NOMO-1 treated with DMSO at 0.1 percent for 48 hours (cell line): ENCODE data around the gene TMCC1.
"Not testable (repeated sequence)": the region's sequence is repeated elsewhere in the genome, so short reads cannot be mapped to it uniquely, and the experiment has no call there.

Experiments
- DNase-seq: peaks from one replicate; lab custom pipeline; 2025; ENCODE audit not compliant: unreplicated experiment; lab: John Stamatoyannopoulos, UW

Gene TMCC1

DNA sequence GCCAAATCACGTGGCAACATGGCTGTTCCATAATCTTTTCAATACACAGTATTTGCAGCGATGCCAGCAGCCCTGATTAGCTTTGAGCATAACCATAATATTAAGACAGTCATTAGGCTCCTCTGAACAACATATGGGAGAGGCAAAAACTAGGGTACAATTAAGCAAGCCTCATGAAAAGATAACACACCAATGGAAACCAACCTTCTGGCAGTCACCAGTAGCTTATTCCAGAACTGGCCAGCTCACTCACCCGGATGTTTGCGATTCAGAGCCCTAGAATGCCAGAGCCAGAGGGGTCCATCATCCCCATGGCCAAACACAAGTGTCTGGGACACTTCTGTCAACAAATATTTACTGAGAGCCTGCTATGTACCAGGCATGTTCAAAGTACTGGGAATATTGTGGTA, 238.2 kb downstream of the TMCC1 start:
- no peak for DNase-seq

DNA sequence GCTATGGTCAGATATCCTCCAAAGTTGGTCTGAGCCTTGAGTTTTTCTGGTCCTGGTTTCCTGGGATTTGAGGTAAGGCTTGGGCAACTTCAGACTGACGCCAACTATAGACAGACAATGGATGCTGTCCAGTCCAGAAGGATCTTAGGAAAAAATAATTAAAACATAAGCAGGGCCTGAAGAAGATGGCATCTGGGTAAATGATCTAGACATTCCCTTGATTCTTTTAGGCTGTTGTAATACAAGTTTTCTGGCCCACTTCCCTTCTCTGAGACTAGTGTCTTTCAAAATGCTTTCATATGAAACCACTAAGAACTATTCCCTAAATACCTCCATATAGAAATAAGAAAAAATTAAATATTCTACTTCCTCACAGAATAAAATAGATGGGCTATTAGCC, 239.4 kb downstream of the TMCC1 start:
- no peak for DNase-seq

DNA sequence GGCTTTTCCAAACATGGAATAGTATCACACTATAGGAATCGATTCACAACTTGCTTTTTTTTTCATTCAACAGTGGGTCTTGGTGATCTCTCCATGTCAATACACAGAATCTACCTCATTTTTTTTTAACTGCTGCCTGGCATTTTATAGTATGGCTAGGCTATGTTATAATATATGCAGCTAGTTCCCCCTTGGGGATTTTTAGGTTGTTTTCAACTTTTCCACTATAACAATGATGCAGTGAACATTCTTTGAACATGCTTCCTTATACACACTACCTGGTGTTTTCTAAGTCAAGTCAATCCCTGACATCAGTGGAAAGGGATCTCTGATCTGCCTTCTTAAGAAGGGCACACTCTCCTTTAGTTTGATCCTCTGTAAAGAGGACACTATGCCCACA, 240.5 kb downstream of the TMCC1 start:
- DNase-seq, result no peak

DNA sequence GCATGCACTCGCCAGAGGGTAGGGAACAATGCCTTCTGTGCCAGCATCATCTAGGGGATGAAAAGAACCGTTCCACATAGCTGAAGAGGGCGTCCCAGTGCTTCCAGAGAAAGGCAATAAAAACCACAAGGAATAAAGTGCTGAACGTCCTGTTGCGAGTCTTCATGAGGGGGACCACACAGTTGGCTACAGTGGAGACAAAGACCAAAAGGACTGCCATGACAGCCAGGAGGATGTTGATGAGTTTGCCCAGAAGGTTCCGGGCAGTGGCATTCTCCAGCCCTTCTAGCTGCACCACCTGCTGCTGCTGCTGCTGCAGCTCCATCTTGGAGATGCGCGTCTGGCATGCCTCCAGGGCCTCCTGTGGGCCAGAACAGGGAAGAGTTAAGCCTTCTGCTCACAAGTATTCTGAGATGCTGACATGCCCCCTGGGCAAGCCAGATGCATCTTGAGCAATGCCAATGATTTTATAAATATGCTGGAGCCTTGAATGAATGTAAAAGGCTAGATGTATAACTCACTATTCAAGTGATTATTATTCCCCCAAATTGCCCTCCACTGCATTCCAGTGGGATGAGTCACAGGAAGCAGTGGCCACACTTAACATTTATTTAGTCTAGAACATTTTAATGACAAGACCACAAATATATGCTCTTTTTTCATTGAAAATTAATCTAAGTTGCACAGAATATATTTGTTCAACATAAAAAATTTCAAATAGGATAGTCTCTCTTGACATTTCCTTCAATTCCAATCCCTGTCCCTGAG, 241.9 kb downstream of the TMCC1 start:
- DNase-seq, result no peak

DNA sequence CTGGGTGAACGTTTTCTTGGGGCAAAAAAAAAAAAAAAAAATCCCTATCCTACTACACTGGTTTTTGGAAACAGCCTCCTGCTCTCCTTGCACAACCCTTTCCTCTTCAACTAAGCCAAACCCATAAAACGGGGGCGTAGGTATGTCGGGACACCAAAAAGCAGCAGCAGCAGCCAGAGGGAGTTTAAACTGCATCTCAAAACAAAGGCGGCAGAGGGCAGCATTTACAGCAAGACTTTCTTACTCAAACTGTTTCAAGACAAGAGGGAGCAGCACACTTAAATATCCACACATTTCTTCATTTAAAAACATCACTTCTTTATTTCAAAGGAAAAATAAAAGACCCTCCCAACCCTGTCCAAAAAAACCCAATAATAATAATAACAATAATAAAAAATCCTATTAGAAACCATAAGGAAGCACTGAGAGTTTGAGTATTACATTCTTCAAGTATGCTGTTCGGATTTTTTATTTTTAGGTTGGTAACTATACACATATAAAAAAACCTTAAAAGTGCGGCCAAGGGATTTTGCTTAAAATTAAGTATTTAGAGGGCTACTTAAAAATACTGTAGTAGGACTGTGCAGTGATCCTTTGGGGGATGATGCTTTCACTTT, 243.1 kb downstream of the TMCC1 start:
- peak; percentile 80 for DNase-seq

DNA sequence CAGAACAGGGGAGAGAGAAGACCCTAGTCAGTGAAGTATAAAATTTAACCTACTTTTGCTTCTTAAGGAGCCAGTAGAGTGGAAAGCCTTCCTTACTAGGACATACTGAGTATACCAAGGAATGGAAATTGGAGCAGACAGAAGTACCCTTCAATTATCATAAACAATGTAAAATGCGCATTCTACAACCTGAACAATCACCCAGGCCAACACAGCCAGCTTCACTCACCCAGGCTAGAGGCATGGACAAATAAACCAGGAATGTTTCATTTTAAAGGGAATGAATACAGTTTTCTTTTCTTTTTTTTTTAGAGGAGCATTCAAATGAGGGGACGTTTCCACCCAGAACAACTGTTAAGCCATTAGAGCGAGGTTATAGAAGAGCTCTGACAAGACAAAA, 245.1 kb downstream of the TMCC1 start:
- DNase-seq, result no peak

DNA sequence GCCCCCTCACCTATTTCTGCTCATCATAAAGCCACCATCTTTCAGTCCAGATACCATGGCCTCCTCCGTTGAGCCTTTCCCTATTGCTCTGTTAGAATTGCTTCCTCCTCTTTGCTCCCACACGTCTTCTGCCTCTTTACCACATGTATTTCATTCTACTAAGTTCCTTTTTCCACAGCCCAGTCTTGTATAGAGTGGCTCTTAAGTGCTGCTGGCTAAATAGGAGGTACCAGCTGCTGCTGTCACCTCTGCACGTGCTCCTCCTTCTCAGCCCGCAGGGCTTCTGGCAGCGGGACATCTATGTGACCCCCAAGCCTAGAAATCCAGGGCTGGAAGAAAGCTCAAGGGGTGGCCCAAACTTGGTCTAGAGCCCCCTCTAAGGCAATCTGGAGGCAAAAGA, 248.2 kb downstream of the TMCC1 start:
- DNase-seq, result peak; percentile 85

DNA sequence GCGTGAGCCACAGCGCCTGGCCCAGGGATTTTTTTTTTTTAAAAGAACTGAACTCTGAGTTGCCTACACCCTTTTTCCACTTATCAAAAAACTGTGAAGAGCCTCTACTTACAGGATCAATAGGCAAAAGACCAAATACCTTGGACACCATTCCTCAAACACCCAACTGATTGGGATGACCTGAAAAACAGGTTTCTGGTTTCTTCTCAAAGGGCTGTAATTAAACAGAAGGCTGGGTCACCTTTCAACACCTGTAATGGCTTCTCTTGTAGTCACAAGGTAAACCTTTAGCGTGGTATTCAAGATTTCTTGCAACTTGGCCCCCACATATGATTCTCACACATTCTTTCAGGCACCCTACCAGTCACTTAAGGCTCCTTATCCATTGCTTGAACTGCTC, 248.7 kb downstream of the TMCC1 start:
- no peak for DNase-seq

DNA sequence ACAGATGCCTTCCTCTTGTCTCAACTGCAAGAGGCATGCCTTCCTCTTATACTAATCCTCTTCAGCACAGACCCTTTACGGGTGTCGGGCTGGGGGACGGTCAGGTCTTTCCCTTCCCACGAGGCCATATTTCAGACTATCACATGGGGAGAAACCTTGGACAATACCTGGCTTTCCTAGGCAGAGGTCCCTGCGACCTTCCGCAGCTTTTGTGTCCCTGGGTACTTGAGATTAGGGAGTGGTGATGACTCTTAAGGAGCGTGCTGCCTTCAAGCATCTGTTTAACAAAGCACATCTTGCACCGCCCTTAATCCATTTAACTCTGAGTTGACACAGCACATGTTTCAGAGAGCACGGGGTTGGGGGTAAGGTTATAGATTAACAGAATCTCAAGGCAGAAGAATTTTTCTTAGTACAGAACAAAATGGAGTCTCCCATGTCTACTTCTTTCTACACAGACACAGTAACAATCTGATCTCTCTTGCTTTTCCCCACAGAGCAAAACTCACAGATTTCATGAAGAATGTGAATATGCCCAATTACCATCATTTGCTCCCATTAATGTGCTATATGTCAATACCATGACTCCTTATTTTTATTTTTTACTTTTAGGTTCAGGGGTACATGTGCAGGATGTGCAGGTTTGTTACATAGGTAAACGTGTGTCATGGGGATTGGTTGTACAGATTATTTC, 251.8 kb downstream of the TMCC1 start:
- DNase-seq, result not testable (repeated sequence)

DNA sequence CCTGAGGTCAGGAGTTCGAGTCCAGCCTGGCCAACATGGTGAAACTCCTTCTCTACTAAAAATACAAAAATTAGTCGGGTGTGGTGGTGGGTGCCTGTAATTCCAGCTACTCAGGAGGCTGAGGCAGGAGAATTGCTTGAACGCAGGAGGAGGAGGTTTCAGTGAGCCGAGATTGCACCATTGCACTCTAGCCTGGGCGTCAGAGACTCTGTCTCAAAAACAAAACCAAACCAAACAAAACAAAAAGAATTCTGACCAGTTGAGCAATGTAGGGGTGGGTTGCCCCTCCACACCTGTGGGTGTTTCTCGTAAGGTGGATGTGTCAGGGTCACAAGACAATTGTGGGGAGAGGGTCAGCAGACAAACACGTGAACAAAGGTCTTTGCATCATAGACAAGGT, 252.5 kb downstream of the TMCC1 start:
- DNase-seq, result not testable (repeated sequence)

DNA sequence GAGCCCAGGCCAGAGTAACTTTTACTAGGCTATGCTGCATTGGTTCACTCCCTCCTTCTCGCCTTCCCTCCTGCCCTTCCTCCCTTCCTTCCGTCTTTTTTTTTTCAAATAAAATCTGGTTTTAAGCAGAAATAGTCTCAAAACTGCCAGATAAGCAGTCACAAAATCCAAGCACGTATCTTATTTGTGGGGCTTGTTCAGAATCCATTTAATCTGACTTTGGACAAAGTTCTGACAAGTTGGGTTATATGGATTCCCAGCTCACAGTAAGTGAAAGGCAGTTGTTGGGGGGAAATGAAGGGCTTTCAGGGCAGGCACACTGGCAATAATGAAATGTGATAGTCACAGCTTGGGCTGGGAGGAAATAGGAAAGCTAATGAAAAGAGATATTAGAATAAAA, 255.0 kb downstream of the TMCC1 start:
- DNase-seq, result no peak

DNA sequence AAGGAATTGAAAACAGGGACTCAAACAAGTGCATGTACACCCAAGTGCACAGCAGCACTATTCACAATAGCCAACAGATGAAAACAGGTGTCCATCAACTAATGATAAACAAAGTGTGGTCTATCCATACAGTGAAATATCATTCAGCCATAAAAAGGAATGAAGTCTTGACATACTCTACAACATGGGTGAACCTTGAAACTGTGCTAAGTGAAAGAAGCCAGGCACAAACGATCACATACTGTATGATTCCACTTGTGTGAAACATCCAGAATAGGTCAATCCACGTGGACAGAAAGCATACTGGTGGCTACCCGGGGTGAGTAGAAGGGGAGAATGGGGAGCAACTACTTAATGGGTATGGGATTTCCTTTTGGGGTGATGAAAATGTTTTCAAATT, 257.4 kb downstream of the TMCC1 start:
- no peak for DNase-seq

DNA sequence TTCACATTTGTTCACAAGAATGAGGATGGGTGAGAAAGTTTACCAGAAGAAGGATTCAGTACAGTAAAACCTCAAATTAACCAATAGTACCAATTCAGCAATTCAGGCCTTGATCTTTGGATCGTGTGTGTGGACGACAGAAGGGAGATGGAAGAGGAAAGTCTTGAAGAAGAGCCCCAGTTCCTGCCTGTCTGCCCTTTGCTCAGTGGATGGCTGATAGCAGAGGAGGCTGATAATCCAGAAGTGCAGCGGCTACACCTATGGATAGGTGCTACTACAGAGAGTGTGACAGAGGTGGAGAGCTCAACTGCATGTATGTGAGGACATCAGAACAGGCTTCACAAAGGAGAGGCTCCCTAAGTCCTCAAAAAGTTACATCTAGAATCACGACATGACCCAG, 257.9 kb downstream of the TMCC1 start:
- no peak for DNase-seq

DNA sequence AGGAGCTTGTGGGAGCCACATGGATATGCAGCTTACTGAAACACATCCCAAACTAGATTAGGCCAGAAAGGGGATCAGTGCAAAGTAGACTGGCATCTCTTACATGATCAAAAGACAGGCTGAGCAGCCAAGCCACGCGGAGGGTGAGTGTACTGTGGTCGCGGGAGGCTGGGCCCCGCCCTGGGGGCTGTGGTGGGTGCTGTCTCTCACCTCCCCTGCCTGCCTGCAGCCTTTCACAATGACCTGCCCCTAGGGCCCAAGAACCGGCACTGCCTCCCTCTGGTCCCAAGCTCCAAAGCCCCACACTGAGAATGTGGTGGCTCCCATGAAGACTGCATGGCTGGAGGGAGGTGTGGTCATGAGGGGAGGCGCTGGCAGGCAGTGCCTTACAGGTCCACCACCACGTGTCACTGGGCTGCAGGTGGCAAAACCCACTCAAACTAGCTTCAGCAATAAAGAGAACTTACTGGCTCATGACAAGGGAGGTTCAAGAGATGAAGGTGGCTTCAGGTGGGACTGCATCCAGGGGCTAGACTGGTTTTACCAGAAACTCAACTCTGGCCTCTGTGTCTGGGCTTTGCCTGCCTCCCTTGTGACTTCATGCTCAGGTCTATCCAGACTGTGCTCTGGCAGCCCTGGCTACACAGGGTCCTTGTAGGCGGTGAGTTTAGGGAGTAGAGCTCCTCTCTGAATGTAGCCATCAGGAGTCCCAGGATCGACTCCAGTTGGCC, 259.6 kb downstream of the TMCC1 start:
- DNase-seq, result no peak

DNA sequence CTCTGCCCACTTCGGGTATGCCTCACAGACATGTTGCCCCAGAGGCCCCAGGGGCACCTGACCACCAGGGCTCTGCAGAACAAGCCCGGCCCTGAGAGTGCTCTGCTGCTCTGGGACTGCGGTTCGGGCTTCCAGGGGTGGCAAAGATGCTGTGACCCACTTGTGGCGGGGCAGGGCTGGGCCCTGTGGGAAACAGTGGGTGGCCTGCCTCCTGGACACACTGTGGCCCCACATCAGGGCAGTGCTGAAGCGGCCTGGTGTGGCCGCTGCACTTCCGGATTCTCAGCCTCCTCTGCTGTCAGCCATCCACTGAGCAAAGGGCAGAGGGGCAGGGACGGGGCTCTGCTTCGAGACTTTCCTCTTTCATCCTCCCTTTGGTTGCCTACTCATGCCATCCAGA, 260.5 kb downstream of the TMCC1 start:
- no peak for DNase-seq

DNA sequence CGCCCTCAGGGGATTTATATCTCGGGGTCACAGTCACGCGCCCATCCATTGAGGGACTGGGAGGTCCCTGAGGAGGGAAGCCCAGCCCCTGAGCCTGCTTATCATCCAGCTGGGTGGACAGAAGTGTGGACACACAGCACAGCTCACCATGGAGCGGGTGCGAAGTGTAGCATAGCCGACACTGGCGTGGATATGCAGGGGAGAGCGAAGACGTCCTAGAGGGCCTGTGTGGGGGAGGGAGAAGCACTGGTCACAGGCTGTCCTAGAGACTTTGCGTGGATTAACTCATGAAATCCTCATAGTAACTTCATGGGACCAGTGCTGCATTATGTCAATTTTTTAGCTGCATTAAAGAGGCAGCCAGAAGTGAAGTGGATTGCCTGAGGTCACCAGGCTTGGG, 261.0 kb downstream of the TMCC1 start:
- no peak for DNase-seq

DNA sequence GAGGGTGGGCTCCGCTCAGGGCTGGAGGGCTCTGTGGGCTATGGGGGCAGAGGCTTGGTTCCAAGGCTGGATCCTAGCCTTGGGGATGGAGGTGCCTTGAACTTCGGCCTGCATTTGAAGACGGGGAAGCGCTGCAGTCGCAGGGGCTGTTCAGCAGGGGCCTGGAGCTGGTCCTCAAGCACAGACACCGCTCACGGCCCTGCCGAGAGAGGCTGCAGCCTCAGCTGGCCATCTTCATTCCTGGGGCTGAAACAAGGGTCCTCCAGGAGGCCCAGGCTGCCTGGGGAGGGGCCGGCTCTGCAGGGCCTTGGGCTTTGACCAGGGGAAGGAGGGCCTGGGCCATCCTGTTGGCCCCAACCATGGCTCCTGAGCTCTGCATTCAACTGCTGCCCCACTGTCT, 261.5 kb downstream of the TMCC1 start:
- no peak for DNase-seq

DNA sequence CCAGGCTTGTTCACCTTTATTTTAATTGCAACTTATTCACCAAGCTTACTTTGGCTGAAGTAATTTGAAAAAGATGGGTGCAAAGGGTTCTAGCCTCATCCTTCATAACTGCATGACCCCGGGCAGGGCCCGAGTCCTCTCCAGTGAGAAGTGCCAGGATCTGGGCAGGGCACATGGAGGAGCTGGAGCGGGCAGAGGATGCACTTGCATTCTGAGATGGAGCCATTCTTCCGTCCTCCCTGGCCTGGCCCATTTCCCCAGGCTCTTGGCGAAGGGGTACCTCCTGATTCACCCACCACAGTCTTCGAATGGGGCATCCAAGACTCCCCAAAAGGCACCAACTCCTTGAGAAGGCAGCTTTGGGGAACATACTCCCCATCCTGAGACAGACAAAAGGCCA, 264.5 kb downstream of the TMCC1 start:
- DNase-seq, result no peak

DNA sequence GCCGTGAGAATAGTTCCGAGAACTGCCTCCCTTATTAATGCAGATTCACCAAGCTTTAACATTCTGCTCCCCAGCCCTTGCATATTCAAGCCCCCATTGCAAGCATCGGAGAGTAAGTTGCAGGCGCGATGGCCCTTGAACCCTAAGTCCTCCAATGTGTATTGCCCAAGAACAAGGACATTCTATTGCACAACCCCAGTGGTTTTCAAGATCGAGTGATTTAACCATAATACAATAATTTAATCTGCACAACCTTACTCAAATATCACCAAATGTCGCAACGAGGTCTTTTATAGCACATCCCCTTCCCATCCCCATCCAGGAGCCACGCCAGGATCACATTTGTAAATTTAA, 265.4 kb downstream of the TMCC1 start:
- DNase-seq, result no peak

DNA sequence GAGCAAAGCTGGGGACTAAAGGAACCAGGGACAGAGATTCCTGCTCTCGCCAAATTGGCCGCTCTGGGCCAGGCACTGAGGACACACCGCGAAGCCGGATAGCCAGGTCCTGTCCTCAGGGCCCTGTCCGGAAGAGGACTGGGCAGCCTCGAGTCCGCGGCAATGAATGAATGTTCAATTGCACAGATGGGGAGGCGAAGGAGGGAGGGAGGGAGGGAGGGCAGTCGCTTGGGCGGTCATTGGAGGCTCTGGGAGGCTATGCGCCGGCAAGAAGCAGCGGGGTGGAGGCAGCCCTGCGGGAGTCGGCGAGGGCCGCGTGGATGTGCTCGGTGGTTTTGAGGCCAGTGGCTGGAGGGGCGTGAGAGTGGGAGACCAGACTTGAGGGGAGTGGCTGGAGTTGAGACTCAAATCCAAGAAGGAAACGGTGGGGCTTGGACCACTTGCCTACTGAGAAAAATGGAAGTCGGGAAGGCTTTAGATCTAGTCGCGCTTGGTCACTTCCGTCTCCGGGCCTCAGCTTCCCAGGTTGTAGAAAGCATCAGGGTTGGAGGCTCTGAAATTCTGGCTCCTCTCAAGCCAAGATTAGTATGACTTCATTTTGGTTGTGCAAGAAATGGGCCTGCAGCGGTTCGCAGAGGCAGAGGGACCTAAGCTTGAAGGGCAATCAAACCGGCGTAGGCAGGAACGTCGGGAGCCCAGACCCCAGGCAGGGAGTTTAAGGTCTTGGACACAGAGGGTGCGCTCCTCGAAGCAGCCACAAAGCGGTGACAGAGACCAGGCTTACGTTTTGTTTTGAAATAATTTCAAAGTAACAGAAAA, 266.0 kb downstream of the TMCC1 start:
- peak; percentile 96 for DNase-seq
